OCI-LY1 (cell line): ENCODE measurements around the gene TIMM8B.
A peak's percentile ranks its signal among the peaks of the same experiment; 100 is the strongest.

Source experiments
- H2AFZ ChIP-seq: fragments of 200-600 bp; sonication (generic), shearing (Covaris generic); 2 replicates; pipeline ENCODE4 v1.6.0; 2014; ENCODE audit warnings: antibody characterized with exemption, mild to moderate bottlenecking, low read length
- H3F3A ChIP-seq: fragments of 200-600 bp; sonication (generic), shearing (Covaris generic); 2 replicates; pipeline ENCODE4 v1.6.0; 2014; ENCODE audit warnings: mild to moderate bottlenecking, antibody characterized with exemption, low read length, moderate library complexity; ENCODE audit not compliant: insufficient read depth
- H3K27ac ChIP-seq: fragments of 200-600 bp; sonication (generic); 2 replicates; pipeline ENCODE4 v1.5.1; 2014; ENCODE audit warnings: low read length, mixed run types, mild to moderate bottlenecking, low read depth; ENCODE audit not compliant: poor library complexity, severe bottlenecking
- H3K27me3 ChIP-seq: fragments of 200-600 bp; sonication (generic); 2 replicates; pipeline ENCODE4 v1.6.0; 2014; ENCODE audit warnings: antibody characterized with exemption, mild to moderate bottlenecking, low read length, moderate library complexity; ENCODE audit not compliant: insufficient read depth
- H3K36me3 ChIP-seq: fragments of 200-600 bp; sonication (generic); 2 replicates; pipeline ENCODE4 v1.6.1; 2014; ENCODE audit warnings: mild to moderate bottlenecking, antibody characterized with exemption, low read length, moderate library complexity, mixed read lengths; ENCODE audit not compliant: insufficient read depth
- H3K4me1 ChIP-seq: fragments of 200-600 bp; sonication (generic); 2 replicates; pipeline ENCODE4 v1.5.1; 2014; ENCODE audit warnings: mild to moderate bottlenecking, low read length, moderate library complexity; ENCODE audit not compliant: insufficient read depth, severe bottlenecking
- H3K4me2 ChIP-seq: fragments of 200-600 bp; sonication (generic), shearing (Covaris generic); 2 replicates; pipeline ENCODE4 v1.6.1; 2014; ENCODE audit warnings: low read length
- H3K4me3 ChIP-seq: fragments of 200-600 bp; sonication (generic); 2 replicates; pipeline ENCODE4 v1.5.1; 2014; ENCODE audit warnings: low read length, low read depth, mild to moderate bottlenecking, mixed read lengths; ENCODE audit not compliant: poor library complexity, severe bottlenecking
- H3K79me2 ChIP-seq: fragments of 200-600 bp; shearing (Covaris generic); 2 replicates; pipeline ENCODE4 v1.6.1; 2016; ENCODE audit warnings: mixed run types, low read length, mixed read lengths; ENCODE audit not compliant: insufficient read depth
- H3K9ac ChIP-seq: fragments of 200-600 bp; sonication (generic), shearing (Covaris generic); 2 replicates; pipeline ENCODE4 v1.6.1; 2014; ENCODE audit warnings: mild to moderate bottlenecking, low read length, mixed read lengths
- H3K9me2 ChIP-seq: fragments of 200-600 bp; sonication (generic), shearing (Covaris generic); 2 replicates; pipeline ENCODE4 v1.6.1; 2014; ENCODE audit warnings: low read depth, mild to moderate bottlenecking, low read length, mixed read lengths
- H3K9me3 ChIP-seq: fragments of 200-600 bp; shearing (Covaris generic); 2 replicates; pipeline ENCODE4 v1.6.1; 2014; ENCODE audit warnings: low read length, mixed read lengths
- H4K20me1 ChIP-seq: fragments of 200-600 bp; sonication (generic), shearing (Covaris generic); 2 replicates; pipeline ENCODE4 v1.6.0; 2016; ENCODE audit warnings: mild to moderate bottlenecking, low read length; ENCODE audit not compliant: insufficient read depth
- EZH2 ChIP-seq: fragments of 200-600 bp; sonication (generic), shearing (Covaris generic); IDR thresholded peaks from 2 replicates; pipeline ENCODE4 v1.8.0; 2017; ENCODE audit warnings: borderline replicate concordance, mixed run types, mild to moderate bottlenecking, antibody characterized with exemption, low read length, moderate library complexity, mixed read lengths
- TF ChIP-seq, protein P1 (sequence below): fragments of 200-600 bp; sonication (generic), shearing (Covaris generic); IDR thresholded peaks from 2 replicates; pipeline ENCODE4 v1.5.1; 2017; ENCODE audit warnings: mild to moderate bottlenecking, antibody characterized with exemption, low read length, moderate library complexity, mixed read lengths

Gene TIMM8B

DNA sequence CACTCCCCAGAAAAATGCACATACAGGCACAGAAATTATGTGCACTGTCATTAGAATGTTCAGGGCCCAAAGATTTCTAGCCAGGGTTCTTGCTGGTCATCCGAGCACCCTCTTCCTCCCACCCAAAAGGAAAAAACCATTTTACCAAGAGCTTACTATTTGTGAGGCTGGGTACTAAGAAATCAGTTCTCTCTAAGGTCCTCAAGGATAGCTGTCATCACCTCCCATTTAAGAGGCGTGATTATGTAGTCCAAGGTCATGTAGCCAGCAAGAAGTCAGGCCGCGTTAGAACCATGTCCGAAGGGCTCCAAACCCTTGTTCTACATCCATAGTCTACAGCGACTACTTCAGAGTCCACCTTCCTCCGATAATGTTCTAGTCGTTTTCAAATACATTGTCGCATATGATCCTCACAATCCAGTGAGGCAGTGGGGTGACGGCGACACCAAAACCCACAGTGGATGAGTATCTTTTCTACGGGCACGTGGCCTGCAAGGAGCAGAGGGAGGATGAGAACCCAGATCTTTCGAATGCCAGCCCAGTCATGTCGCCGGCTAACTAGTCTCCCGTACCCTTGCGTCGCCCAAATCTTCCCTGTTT lies 634 bp downstream of the TIMM8B start:
- no peaks in the 10 kb centered on the region for H4K20me1 ChIP-seq
- TF ChIP-seq EZH2, result no peak
- TF ChIP-seq, protein P1, sequence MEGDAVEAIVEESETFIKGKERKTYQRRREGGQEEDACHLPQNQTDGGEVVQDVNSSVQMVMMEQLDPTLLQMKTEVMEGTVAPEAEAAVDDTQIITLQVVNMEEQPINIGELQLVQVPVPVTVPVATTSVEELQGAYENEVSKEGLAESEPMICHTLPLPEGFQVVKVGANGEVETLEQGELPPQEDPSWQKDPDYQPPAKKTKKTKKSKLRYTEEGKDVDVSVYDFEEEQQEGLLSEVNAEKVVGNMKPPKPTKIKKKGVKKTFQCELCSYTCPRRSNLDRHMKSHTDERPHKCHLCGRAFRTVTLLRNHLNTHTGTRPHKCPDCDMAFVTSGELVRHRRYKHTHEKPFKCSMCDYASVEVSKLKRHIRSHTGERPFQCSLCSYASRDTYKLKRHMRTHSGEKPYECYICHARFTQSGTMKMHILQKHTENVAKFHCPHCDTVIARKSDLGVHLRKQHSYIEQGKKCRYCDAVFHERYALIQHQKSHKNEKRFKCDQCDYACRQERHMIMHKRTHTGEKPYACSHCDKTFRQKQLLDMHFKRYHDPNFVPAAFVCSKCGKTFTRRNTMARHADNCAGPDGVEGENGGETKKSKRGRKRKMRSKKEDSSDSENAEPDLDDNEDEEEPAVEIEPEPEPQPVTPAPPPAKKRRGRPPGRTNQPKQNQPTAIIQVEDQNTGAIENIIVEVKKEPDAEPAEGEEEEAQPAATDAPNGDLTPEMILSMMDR, result no peak
- no peaks in the 10 kb centered on the region for H3K27me3 ChIP-seq
- no peaks in the 10 kb centered on the region; the same call in 1 of the 2 replicates for H3F3A ChIP-seq
- H3K9me3 ChIP-seq, result no peaks in the 10 kb centered on the region
- no peak overlapping the region for H2AFZ ChIP-seq
- peaks cover 88% of the 10 kb centered on the region for H3K36me3 ChIP-seq
- H3K9me2 ChIP-seq, result no peaks in the 10 kb centered on the region
- H3K4me3 ChIP-seq, result peak overlapping the region; percentile 83
- peak overlapping the region; percentile 84 for H3K4me2 ChIP-seq
- H3K79me2 ChIP-seq, result peaks cover 51% of the 10 kb centered on the region
- peak overlapping the region; percentile 41 for H3K27ac ChIP-seq
- H3K4me1 ChIP-seq, result peaks cover 31% of the 10 kb centered on the region
- H3K9ac ChIP-seq, result peak overlapping the region; percentile 88

DNA sequence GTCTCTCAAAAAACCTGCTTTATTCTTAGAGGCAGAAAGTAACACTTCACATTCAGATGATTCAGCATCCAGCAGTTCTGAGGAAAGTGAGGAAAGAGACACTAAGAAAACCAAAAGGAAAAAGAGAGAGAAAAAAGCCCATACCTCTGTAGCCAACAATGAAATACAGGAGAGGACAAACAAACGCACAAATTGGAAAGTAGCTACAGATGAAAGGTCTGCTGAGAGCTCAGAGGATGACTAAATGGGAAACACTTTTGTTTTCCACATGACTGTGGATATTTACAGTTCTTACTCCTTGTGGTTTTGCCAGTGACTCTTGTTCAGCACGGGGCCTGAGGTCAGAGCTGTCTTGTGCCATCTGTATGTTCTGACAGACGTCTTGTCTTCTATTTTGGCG lies 3.8 kb downstream of the TIMM8B start:
- H3K9me2 ChIP-seq, result no peaks in the 10 kb centered on the region
- H3K36me3 ChIP-seq, result peaks cover 86% of the 10 kb centered on the region
- no peak overlapping the region for H3K27ac ChIP-seq
- H3K9ac ChIP-seq, result no peak overlapping the region
- H3K79me2 ChIP-seq, result peaks cover 32% of the 10 kb centered on the region
- H2AFZ ChIP-seq, result no peak overlapping the region
- no peaks in the 10 kb centered on the region for H4K20me1 ChIP-seq
- no peak overlapping the region for H3K4me3 ChIP-seq
- peaks cover 20% of the 10 kb centered on the region for H3K4me1 ChIP-seq
- H3K9me3 ChIP-seq, result no peaks in the 10 kb centered on the region
- no peak for TF ChIP-seq EZH2
- TF ChIP-seq, protein P1, result no peak
- no peak overlapping the region for H3K4me2 ChIP-seq
- H3F3A ChIP-seq, result no peaks in the 10 kb centered on the region; the same call in 1 of the 2 replicates
- no peaks in the 10 kb centered on the region for H3K27me3 ChIP-seq

DNA sequence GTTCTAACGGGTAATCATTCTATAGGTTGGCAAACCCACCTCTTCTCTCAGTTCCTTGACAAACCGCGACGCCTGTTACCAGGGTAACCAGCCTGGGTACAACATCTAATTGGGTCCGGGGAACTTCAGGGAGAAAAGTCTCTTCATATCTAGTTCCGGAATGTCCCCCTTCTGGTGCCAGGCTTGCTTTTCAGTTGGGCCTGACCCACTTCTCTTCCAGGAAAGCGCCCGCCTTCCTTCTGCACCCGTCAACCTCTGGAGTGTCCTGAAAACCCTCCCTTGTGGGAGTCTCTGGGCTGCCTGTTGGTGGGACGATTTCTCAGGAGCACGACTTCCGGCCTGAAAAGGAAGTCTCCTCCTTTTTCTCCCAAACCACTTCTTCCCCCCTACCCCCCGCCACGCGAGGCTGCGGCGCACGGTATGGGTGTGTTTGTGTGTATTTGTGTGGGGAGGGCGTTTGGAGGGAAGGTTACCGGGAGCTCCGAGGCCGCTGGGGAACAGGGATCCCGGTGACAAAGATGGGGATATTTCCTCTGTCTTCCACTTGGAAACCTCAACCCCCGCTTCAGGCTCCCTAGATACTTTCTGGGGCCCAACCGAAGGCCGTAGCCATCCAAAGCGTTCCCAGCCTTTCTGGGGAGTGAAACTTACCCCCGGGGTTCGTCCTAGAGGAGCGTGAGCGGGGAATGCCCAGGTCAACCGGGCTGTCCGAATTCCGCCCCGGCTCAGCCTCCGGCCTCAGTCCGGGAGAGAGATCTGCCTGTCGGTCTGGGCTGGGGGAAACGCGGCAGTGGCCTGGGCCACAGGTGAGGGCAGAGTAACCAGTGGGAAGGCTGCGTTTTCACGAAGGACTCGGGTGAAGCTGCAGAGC lies 12.4 kb downstream of the TIMM8B start, which contains the start of the genes NKAPD1 and PIH1D2:
TSS of gene NKAPD1 (plus strand) at position 359 of the 871 bp plus-strand sequence. CDS start 1,276 bp downstream, outside the sequence.
TSS of gene PIH1D2 (minus strand) at position 77 of the 871 bp plus-strand sequence. CDS start 843 bp downstream, outside the sequence.
- peak within 1 kb of the TSS; percentile 58 for H2AFZ ChIP-seq
- H3K4me3 ChIP-seq, result peak within 1 kb of the TSS; percentile 84
- peak within 1 kb of the TSS; percentile 83 for H3K4me2 ChIP-seq
- H3K4me1 ChIP-seq, result peaks cover 23% of the 10 kb centered on the region
- no peaks in the 10 kb centered on the region for H3K9me2 ChIP-seq
- no peaks in the 10 kb centered on the region for H3F3A ChIP-seq
- H3K27ac ChIP-seq, result peak within 1 kb of the TSS; percentile 60
- peaks cover 14% of the 10 kb centered on the region for H3K79me2 ChIP-seq
- H4K20me1 ChIP-seq, result no peaks in the 10 kb centered on the region
- no peaks in the 10 kb centered on the region for H3K9me3 ChIP-seq
- TF ChIP-seq, protein P1, result no peak
- no peak for TF ChIP-seq EZH2
- peak within 1 kb of the TSS; percentile 87 for H3K9ac ChIP-seq
- H3K27me3 ChIP-seq, result no peaks in the 10 kb centered on the region
- peaks cover 35% of the 10 kb centered on the region for H3K36me3 ChIP-seq
